ENCODE measurements around the gene IER2. TPM values are rescaled to one million over a fixed set of nuclear protein-coding genes. Genes with fewer than 3 reads are reported as not detected.

IER2 gene
- total and polyA plus RNA-seq, 2 of the 8 experiments (the other 6 are each of a cell fraction or from before 2014, with no cell fraction given), result 84.5 to 138 TPM

- TF ChIP-seq CHD7 (IDR thresholded peaks at IDR 0.05; ENCODE audit: insufficient replicate concordance, low read length) (no peak), ASH2L (IDR thresholded peaks at IDR 0.05; ENCODE audit: low read length) (no peak), ATF3 (IDR thresholded peaks at IDR 0.05; ENCODE audit: insufficient read depth, low read depth, low read length) (no peak), CREB1 (IDR thresholded peaks at IDR 0.05) (no peak), KDM1A (IDR thresholded peaks at IDR 0.05; ENCODE audit: borderline replicate concordance, low read length) (no peak), BCL11A (IDR thresholded peaks at IDR 0.05; ENCODE audit: low read depth in 2 of 2, low read length in 2 of 2) (no peak), RXRA (IDR thresholded peaks at IDR 0.05; ENCODE audit: insufficient read depth, low read depth, low read length) (no peak), USF2 (IDR thresholded peaks at IDR 0.05; ENCODE audit: low read length) (no peak), TBP (IDR thresholded peaks at IDR 0.05; ENCODE audit: low read depth, low read length) (no peak), CEBPB (IDR thresholded peaks at IDR 0.05; ENCODE audit: low read depth, low read length) (no peak), SRF (IDR thresholded peaks at IDR 0.05; ENCODE audit: low read depth, low read length) (no peak)
Observed at GRCh38 chr19:13160557-13160956, 10.3 kb downstream of the IER2 start (continued).

All from H1 (cell line).